Natural killer cell (primary cell): ENCODE data around the gene VPS35L. TPM values are rescaled to one million over a fixed set of nuclear protein-coding genes. Genes with fewer than 3 reads are reported as not detected.

Experiments
- ATAC-seq, 3 donors: fragments of 150-1000 bp in 2 of 3; fragments of 200-7000 bp in 1 of 3; cut with Tn5 transposase; 1 replicate in 1 of 3; 2 replicates in 2 of 3; pipeline ENCODE4 v1.10.0; 2021; ENCODE audit warnings: mild to moderate bottlenecking in 2 of 3, moderate library complexity in 2 of 3
- DNase-seq, 2 donors: peaks; one replicate each; pipeline versions ENCODE4 v3.0.0 to v3.0.0-alpha.2; 2013 to 2021; ENCODE audit warnings: mixed read lengths in 1 of 2
- H3K27ac ChIP-seq: one replicate; pipeline ENCODE4 v1.5.1; 2013; ENCODE audit warnings: mild to moderate bottlenecking, low read length
- H3K27me3 ChIP-seq: one replicate; pipeline ENCODE4 v1.6.1; 2013; ENCODE audit warnings: low read length; ENCODE audit not compliant: control insufficient read depth, insufficient read depth
- H3K36me3 ChIP-seq: one replicate; pipeline ENCODE4 v1.6.1; 2013; ENCODE audit warnings: low read length; ENCODE audit not compliant: control insufficient read depth, insufficient read depth
- H3K4me1 ChIP-seq: one replicate; pipeline ENCODE4 v1.6.1; 2013; ENCODE audit warnings: low read length; ENCODE audit not compliant: control insufficient read depth, insufficient read depth
- H3K4me3 ChIP-seq: one replicate; pipeline ENCODE4 v1.5.1; 2013; ENCODE audit warnings: low read length
- H3K9me3 ChIP-seq: one replicate; pipeline ENCODE4 v1.6.1; 2013; ENCODE audit warnings: low read length; ENCODE audit not compliant: control insufficient read depth, insufficient read depth
- H3K27ac Mint-ChIP-seq, 2 donors: one replicate each; pipeline ENCODE4 v1.8.0; 2022; ENCODE audit warnings: mild to moderate bottlenecking in 2 of 2, mixed read lengths in 2 of 2, moderate library complexity in 1 of 2
- H3K27me3 Mint-ChIP-seq, 2 donors: one replicate each; pipeline ENCODE4 v1.8.0; 2022; ENCODE audit warnings: low read depth in 2 of 2, mixed read lengths in 2 of 2
- H3K36me3 Mint-ChIP-seq: one replicate; pipeline ENCODE4 v1.8.0; 2022; ENCODE audit warnings: mixed read lengths
- H3K4me1 Mint-ChIP-seq, 2 donors: one replicate each; pipeline ENCODE4 v1.8.0; 2022; ENCODE audit warnings: mixed read lengths in 2 of 2
- H3K4me3 Mint-ChIP-seq: one replicate; pipeline ENCODE4 v1.8.0; 2022; ENCODE audit warnings: mild to moderate bottlenecking, moderate library complexity, mixed read lengths
- H3K9me3 Mint-ChIP-seq, 2 donors: one replicate each; pipeline ENCODE4 v1.8.0; 2022; ENCODE audit warnings: mixed read lengths in 2 of 2
- WGBS: methylation state at CpG from one replicate; pipeline ENCODE4 v1.1.7; 2013; ENCODE audit warnings: missing lambda C conversion rate; ENCODE audit not compliant: insufficient coverage; 5-methylcytosine and 5-hydroxymethylcytosine counted together
- intact Hi-C: fragments of 100-400 bp; cut with micrococcal nuclease; formaldehyde crosslinking; loops from one replicate; pipeline ENCODE4 v1.14.2; 2022
- total RNA-seq, 4 donors: library from RNA; stranded (reverse); fragments of 120-200 nt in 1 of 4; gene quantifications; one replicate each; pipeline versions ENCODE4 v1.2.3 to v1.2.4, GENCODE V29; 2013 to 2022
- TF ChIP-seq, protein P1 (sequence below): fragments of 200-600 bp; IDR thresholded peaks from one replicate; pipeline ENCODE4 v1.8.0; 2022; ENCODE audit warnings: antibody characterized with exemption

Gene VPS35L
- total RNA-seq, 3 donors from 2014 or later (not counting 1 experiment from before 2014, with no cell fraction given), result 37.4 to 53.5 (median 44.4) TPM

DNA sequence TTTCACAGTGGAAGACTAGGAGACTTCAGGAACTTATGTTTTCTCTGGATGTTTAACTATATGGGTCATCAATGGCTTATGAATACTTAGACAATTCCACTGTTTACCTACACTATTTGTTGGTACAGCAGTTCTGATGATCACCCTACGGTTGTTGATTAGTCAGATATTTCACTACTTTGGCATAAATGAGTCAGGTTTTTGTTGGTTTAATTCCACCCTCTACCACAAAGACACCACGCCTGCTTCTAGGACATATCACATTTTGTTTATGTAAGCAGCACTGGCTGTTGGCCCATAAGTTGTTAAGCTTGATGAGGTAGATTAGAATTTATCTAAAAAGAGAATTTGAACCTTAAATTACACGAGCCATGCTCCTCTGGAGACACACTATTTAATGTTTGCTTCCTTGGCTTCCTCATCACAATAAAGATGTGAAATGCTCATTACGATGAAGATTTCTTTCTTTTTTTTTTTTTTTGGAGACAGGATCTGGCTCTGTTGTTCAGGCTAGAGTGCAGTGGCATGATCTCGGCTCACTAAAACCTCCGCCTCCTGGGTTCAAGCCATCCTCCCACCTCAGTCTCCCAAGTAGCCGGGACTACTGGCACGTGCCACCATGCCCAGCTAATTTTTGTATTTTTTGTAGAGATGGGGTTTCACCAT is 37.9 kb upstream of the VPS35L start:
- H3K9me3 Mint-ChIP-seq, result no peaks in the 10 kb centered on the region
- peaks cover 24% of the 10 kb centered on the region for H3K36me3 ChIP-seq
- peaks cover 18% of the 10 kb centered on the region for H3K4me1 ChIP-seq
- ATAC-seq, result no peak
- no peak overlapping the region for H3K27ac ChIP-seq
- H3K36me3 Mint-ChIP-seq, result peaks cover 19% of the 10 kb centered on the region
- no peaks in the 10 kb centered on the region for H3K27me3 ChIP-seq
- TF ChIP-seq, protein P1, sequence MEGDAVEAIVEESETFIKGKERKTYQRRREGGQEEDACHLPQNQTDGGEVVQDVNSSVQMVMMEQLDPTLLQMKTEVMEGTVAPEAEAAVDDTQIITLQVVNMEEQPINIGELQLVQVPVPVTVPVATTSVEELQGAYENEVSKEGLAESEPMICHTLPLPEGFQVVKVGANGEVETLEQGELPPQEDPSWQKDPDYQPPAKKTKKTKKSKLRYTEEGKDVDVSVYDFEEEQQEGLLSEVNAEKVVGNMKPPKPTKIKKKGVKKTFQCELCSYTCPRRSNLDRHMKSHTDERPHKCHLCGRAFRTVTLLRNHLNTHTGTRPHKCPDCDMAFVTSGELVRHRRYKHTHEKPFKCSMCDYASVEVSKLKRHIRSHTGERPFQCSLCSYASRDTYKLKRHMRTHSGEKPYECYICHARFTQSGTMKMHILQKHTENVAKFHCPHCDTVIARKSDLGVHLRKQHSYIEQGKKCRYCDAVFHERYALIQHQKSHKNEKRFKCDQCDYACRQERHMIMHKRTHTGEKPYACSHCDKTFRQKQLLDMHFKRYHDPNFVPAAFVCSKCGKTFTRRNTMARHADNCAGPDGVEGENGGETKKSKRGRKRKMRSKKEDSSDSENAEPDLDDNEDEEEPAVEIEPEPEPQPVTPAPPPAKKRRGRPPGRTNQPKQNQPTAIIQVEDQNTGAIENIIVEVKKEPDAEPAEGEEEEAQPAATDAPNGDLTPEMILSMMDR, result no peak
- no peak for DNase-seq
- 94% methylated on average over 6 of the region's 8 CpGs for WGBS
- H3K4me1 Mint-ChIP-seq, result peaks cover 67 to 70% of the 10 kb centered on the region in 2 donors
- H3K27me3 Mint-ChIP-seq, result no peaks in the 10 kb centered on the region
- intact Hi-C loops, result no loop called here
- no peak overlapping the region for H3K4me3 ChIP-seq
- H3K9me3 ChIP-seq, result no peaks in the 10 kb centered on the region
- no peak overlapping the region for H3K4me3 Mint-ChIP-seq
- H3K27ac Mint-ChIP-seq, result peak overlapping the region in 1 of 2 donors; percentile 54

DNA sequence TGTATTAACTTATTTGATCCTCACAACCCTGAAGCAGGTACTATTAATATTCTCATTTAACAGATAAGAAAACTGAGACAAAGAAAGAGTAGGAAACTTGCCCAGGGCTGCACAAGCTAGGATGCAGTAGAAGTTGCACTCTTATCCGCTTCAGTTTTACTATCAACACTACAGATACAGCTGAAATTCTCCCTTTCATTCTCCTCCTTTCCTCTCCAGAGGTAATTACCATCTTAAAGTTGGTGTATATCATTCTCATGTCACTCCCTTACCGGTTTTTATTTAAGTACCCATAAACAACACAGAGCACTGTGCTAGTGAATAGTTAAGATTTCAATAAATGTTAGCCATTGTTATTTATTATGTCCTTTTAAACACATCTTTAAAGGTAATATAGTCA is 37.1 kb upstream of the VPS35L start:
- no peak overlapping the region for H3K27ac Mint-ChIP-seq
- Histone ChIP-seq H3K27ac (no peak overlapping the region), H3K4me3 (no peak overlapping the region), H3K9me3 (no peaks in the 10 kb centered on the region), H3K36me3 (peaks cover 24% of the 10 kb centered on the region), H3K4me1 (peaks cover 22% of the 10 kb centered on the region), H3K27me3 (no peaks in the 10 kb centered on the region)
- ATAC-seq, result no peak
- H3K4me3 Mint-ChIP-seq, result no peak overlapping the region
- intact Hi-C loops, result no loop called here
- peaks cover 16% of the 10 kb centered on the region for H3K36me3 Mint-ChIP-seq
- H3K9me3 Mint-ChIP-seq, result no peaks in the 10 kb centered on the region
- WGBS, result 92% methylated on average over 1 of the region's 2 CpGs
- DNase-seq, result no peak
- no peaks in the 10 kb centered on the region for H3K27me3 Mint-ChIP-seq
- peaks cover 65 to 66% of the 10 kb centered on the region in 2 donors for H3K4me1 Mint-ChIP-seq
- TF ChIP-seq, protein P1, result no peak

DNA sequence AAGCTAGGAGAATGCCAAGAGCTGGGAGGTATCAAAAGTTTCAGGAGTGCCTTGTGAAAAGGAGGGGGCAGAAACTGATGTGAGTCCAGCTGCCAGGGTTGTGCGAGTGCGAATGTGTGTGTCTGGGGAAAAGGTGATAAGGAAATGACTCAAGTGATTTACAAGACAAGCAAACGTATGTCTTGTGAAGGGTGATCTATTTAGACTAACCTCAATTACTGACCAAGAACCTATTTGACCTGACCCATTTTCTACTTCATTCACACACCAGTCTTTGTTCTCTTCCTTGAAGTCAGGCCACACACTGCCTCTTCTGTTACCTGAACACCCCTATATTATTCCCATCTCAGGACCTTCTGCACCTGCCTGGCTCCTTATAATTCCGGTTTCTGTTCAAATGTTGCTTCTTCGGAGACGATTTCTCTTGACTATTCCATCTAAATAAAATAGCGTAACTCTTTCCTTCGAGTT is 34.6 kb upstream of the VPS35L start:
- H3K9me3 ChIP-seq, result no peaks in the 10 kb centered on the region
- Mint-ChIP-seq H3K9me3 (no peaks in the 10 kb centered on the region), H3K27ac (peak overlapping the region; percentile 92 to 94), H3K4me3 (peak overlapping the region; percentile 98), H3K4me1 (peaks cover 67 to 74% of the 10 kb centered on the region in 2 donors), H3K27me3 (no peaks in the 10 kb centered on the region), H3K36me3 (peaks cover 9% of the 10 kb centered on the region)
- TF ChIP-seq, protein P1, result no peak
- DNase-seq, result peak in 1 of 2 donors; percentile 22
- H3K27ac ChIP-seq, result peak overlapping the region; percentile 77
- H3K4me3 ChIP-seq, result peak overlapping the region; percentile 79
- H3K27me3 ChIP-seq, result no peaks in the 10 kb centered on the region
- ATAC-seq, result peak in 1 of 3 donors; percentile 9
- peaks cover 11% of the 10 kb centered on the region for H3K36me3 ChIP-seq
- intact Hi-C loops, result loop anchor here (2.0 kb wide), 1 partner anchor 18 kb away; no protein-coding TSS in a partner anchor
- H3K4me1 ChIP-seq, result peaks cover 33% of the 10 kb centered on the region
- WGBS, result 4% methylated on average over 7 of the region's 8 CpGs
